Skeletal muscle cell (primary cell): ENCODE measurements around the gene TAF11L13.

Experiments
- DNase-seq: peaks from one replicate; pipeline ENCODE4 v3.0.0-alpha.2; 2010; ENCODE audit warnings: low read depth
- H3K4me3 ChIP-seq: 2 replicates; pipeline ENCODE4 v1.5.1; 2011; ENCODE audit warnings: low read depth, mild to moderate bottlenecking, control low read depth, low read length, moderate library complexity

TAF11L13 gene

DNA sequence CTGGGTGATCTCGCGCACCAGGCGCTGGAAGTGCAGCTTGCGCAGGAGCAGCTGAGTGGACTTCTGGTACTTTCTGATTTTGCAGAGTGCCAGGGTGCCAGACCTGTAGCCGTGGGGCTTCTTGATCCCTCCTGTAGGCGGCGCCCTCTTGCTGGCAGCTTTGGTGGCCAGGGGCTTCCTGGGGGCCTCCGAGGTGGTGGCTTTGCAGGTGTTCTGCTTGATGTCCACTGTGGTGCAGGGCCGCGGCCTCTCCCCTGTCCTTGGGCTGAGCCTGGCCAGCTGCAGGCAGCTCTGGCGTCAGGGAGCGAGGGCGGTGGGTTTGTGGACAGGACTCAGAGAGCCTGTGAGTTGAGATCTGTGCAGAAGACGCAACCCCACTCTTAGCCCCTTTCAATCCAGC is 38.5 kb downstream of the TAF11L13 start:
- H3K4me3 ChIP-seq: no peak overlapping the region
- DNase-seq: no peak

DNA sequence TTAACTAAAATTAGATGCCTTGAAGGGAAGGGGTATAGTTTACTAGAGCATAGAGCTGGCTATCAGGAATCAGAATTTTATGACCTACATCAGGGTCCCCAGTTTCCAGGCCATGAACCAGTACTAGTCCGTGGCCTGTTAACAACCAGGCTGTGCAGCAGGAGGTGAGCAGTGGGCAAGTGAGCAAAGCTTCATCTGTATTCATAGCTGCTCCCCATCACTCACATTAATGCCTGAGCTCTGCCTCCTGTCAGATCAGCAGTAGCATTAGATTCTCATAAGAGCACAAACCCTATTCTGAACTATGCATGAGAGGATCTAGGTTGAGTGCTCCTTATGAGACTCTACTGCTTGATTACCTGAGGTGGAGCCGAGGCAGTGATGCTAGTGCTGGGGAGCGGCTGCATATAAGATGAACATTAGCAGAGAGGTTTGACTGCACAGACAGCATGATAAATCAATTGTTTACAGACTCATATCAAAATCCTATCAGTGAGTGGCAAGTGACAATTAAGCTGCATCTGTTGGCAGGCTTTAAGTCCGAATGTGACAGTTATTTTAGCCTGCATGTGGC is 47.0 kb downstream of the TAF11L13 start:
- DNase-seq: no peak
- no peak overlapping the region for H3K4me3 ChIP-seq

DNA sequence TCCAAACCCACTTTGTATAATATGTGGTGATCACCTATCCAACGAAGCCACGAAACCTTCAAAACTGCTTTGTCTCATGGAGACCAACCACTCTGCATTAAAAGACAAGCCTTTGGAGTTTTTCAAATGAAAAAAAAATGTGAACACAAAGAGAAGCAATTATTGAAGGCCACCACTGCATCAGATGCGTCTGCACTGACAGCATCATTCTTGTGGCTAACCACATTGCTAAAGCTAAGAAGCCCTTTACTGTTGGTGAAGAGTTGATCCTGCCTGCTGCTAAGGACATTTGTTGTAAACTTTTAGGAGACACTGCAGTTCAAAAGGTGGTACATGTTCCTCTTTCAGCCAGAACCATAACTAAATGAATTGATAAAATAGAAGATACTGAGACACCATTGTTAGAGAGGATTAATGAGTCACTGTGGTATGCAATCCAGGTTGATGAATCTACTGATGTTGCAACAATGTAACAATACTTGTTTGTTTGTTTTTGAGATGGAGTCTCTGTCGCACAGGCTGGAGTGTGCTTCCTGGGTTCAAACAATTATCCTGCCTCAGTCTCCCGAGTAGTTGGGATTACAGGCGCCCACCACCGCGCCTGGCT is 47.8 kb downstream of the TAF11L13 start:
- DNase-seq: no peak
- no peak overlapping the region for H3K4me3 ChIP-seq

DNA sequence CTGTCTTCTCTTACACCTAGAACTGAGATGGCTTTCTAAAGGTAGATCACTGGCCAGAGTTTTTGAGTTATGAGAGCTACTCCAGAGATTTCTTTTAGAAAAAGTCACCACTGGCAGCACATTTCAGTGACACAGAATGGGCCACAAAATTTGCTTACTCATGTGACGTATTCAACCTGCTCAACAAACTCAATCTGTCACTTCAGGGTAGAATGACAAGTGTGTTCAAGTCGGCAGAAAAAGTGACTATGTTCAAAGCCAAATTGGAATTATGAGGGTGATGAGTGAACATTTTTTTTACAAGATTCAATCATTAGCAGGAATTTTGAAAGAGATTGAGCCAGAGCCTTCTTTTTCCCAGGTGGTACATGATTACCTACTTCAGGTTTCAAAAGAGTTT is 48.8 kb downstream of the TAF11L13 start:
- no peak overlapping the region for H3K4me3 ChIP-seq
- DNase-seq: no peak
